Measurements from ENCODE around the gene SULT1A2. TPM values are rescaled to one million over a fixed set of nuclear protein-coding genes. Genes with fewer than 3 reads are reported as not detected.

The SULT1A2 gene
- total and polyA plus RNA-seq, 2 of the 13 experiments (the other 11 are each of a cell fraction or from before 2014, with no cell fraction given): 33.0 to 34.2 TPM

GRCh38 chr16:28553776-28554633 is 42.8 kb downstream of the SULT1A2 start, which contains the start of gene SGF29 (continued):
- TF ChIP-seq CSRNP2 (CRISPR knock-in tag; conservative IDR thresholded peaks at IDR 0.05; ENCODE audit: low read depth): no peak
- TF ChIP-seq ARNTL (CRISPR knock-in tag; IDR thresholded peaks at IDR 0.05): peak; percentile 77
- peak; percentile 98 for TF ChIP-seq PHF8 (CRISPR knock-in tag; IDR thresholded peaks at IDR 0.05)
- peak; percentile 92 for TF ChIP-seq ATF1 (CRISPR knock-in tag; IDR thresholded peaks at IDR 0.05)
- TF ChIP-seq ELF4 (CRISPR knock-in tag; IDR thresholded peaks at IDR 0.05; ENCODE audit: borderline replicate concordance): no peak
- TF ChIP-seq, protein P1, sequence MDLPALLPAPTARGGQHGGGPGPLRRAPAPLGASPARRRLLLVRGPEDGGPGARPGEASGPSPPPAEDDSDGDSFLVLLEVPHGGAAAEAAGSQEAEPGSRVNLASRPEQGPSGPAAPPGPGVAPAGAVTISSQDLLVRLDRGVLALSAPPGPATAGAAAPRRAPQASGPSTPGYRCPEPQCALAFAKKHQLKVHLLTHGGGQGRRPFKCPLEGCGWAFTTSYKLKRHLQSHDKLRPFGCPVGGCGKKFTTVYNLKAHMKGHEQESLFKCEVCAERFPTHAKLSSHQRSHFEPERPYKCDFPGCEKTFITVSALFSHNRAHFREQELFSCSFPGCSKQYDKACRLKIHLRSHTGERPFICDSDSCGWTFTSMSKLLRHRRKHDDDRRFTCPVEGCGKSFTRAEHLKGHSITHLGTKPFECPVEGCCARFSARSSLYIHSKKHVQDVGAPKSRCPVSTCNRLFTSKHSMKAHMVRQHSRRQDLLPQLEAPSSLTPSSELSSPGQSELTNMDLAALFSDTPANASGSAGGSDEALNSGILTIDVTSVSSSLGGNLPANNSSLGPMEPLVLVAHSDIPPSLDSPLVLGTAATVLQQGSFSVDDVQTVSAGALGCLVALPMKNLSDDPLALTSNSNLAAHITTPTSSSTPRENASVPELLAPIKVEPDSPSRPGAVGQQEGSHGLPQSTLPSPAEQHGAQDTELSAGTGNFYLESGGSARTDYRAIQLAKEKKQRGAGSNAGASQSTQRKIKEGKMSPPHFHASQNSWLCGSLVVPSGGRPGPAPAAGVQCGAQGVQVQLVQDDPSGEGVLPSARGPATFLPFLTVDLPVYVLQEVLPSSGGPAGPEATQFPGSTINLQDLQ (CRISPR knock-in tag; IDR thresholded peaks at IDR 0.05): peak; percentile 89
- TF ChIP-seq, protein P2, sequence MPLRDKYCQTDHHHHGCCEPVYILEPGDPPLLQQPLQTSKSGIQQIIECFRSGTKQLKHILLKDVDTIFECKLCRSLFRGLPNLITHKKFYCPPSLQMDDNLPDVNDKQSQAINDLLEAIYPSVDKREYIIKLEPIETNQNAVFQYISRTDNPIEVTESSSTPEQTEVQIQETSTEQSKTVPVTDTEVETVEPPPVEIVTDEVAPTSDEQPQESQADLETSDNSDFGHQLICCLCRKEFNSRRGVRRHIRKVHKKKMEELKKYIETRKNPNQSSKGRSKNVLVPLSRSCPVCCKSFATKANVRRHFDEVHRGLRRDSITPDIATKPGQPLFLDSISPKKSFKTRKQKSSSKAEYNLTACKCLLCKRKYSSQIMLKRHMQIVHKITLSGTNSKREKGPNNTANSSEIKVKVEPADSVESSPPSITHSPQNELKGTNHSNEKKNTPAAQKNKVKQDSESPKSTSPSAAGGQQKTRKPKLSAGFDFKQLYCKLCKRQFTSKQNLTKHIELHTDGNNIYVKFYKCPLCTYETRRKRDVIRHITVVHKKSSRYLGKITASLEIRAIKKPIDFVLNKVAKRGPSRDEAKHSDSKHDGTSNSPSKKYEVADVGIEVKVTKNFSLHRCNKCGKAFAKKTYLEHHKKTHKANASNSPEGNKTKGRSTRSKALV (CRISPR knock-in tag; IDR thresholded peaks at IDR 0.05): no peak; the same call in 1 of the 2 replicates
- TF ChIP-seq ZNF569 (CRISPR knock-in tag; IDR thresholded peaks at IDR 0.05; ENCODE audit: borderline replicate concordance): no peak
- no peak for TF ChIP-seq ZNF17 (CRISPR knock-in tag; IDR thresholded peaks at IDR 0.05)
- TF ChIP-seq ZNF354B (CRISPR knock-in tag; IDR thresholded peaks at IDR 0.05): no peak
- no peak for TF ChIP-seq ZNF180 (CRISPR knock-in tag; IDR thresholded peaks at IDR 0.05; ENCODE audit: borderline replicate concordance, low read depth)
- TF ChIP-seq ZNF225 (CRISPR knock-in tag; IDR thresholded peaks at IDR 0.05): peak; percentile 73; the same call in 1 of the 2 replicates
- TF ChIP-seq AHR (CRISPR knock-in tag; IDR thresholded peaks at IDR 0.05): peak; percentile 91; the same call in 1 of the 2 replicates
- TF ChIP-seq SP140L (CRISPR knock-in tag; IDR thresholded peaks at IDR 0.05; ENCODE audit: borderline replicate concordance): peak; percentile 92; the same call in 1 of the 2 replicates
- TF ChIP-seq MTF2 (CRISPR knock-in tag; IDR thresholded peaks at IDR 0.05; ENCODE audit: borderline replicate concordance): 0 out of 2 replicates have a peak, but pooled peaks have one; percentile 53
- no peak; the same call in none of the 2 replicates for TF ChIP-seq ZNF256 (CRISPR knock-in tag; conservative IDR thresholded peaks at IDR 0.05)
- TF ChIP-seq, protein P3, sequence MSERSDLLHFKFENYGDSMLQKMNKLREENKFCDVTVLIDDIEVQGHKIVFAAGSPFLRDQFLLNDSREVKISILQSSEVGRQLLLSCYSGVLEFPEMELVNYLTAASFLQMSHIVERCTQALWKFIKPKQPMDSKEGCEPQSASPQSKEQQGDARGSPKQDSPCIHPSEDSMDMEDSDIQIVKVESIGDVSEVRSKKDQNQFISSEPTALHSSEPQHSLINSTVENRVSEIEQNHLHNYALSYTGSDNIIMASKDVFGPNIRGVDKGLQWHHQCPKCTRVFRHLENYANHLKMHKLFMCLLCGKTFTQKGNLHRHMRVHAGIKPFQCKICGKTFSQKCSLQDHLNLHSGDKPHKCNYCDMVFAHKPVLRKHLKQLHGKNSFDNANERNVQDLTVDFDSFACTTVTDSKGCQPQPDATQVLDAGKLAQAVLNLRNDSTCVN (CRISPR knock-in tag; IDR thresholded peaks at IDR 0.05; ENCODE audit: borderline replicate concordance): 0 out of 2 replicates have a peak, but pooled peaks have one; percentile 78
- TF ChIP-seq YEATS4 (CRISPR knock-in tag; IDR thresholded peaks at IDR 0.05; ENCODE audit: borderline replicate concordance): peak; percentile 97
- TF ChIP-seq ZMYM4 (CRISPR knock-in tag; IDR thresholded peaks at IDR 0.05): peak; percentile 93
- no peak for TF ChIP-seq RFX3 (CRISPR knock-in tag; IDR thresholded peaks at IDR 0.05)
